KOPT-K1 (cell line): Measurements from ENCODE around the gene PRDM10.
"Not testable (repeated sequence)": the region's sequence is repeated elsewhere in the genome, so short reads cannot be mapped to it uniquely, and the experiment has no call there.

ENCODE experiments used
- H3K27ac ChIP-seq: fragments of 200-600 bp; sonication (generic); 2 replicates; pipeline ENCODE4 v1.5.1; 2016; ENCODE audit warnings: antibody characterized with exemption, mild to moderate bottlenecking, low read depth, low read length; ENCODE audit not compliant: poor library complexity, severe bottlenecking
- H3K36me3 ChIP-seq: fragments of 200-600 bp; sonication (generic); 2 replicates; pipeline ENCODE4 v1.5.1; 2017; ENCODE audit warnings: antibody characterized with exemption, mild to moderate bottlenecking, low read length, moderate library complexity; ENCODE audit not compliant: insufficient read depth
- H3K9me3 ChIP-seq: fragments of 200-600 bp; sonication (generic); 2 replicates; pipeline ENCODE4 v1.5.1; 2017; ENCODE audit warnings: antibody characterized with exemption, low read length, mild to moderate bottlenecking; ENCODE audit not compliant: insufficient read depth, poor library complexity, severe bottlenecking

Gene PRDM10

GRCh38 chr11:130029137-130029536 lies 26.5 kb upstream of the PRDM10 start:
- Histone ChIP-seq H3K9me3 (no peaks in the 10 kb centered on the region), H3K27ac (no peak overlapping the region), H3K36me3 (no peaks in the 10 kb centered on the region)

- no peaks in the 10 kb centered on the region for H3K36me3 ChIP-seq
- H3K9me3 ChIP-seq: no peaks in the 10 kb centered on the region
- no peak overlapping the region for H3K27ac ChIP-seq
These were observed 22.7 kb upstream of the PRDM10 start for GRCh38 chr11:130025371-130025770.

GRCh38 chr11:130024361-130024760 lies 21.7 kb upstream of the PRDM10 start:
- Histone ChIP-seq H3K36me3 (no peaks in the 10 kb centered on the region), H3K9me3 (no peaks in the 10 kb centered on the region), H3K27ac (no peak overlapping the region)

GRCh38 chr11:130023204-130023603 lies 20.6 kb upstream of the PRDM10 start:
- H3K27ac ChIP-seq: no peak overlapping the region
- H3K36me3 ChIP-seq: no peaks in the 10 kb centered on the region
- H3K9me3 ChIP-seq: no peaks in the 10 kb centered on the region

GRCh38 chr11:130022799-130023198 lies 20.2 kb upstream of the PRDM10 start:
- Histone ChIP-seq H3K36me3 (no peaks in the 10 kb centered on the region), H3K27ac (no peak overlapping the region), H3K9me3 (no peaks in the 10 kb centered on the region)

GRCh38 chr11:130021606-130022005 lies 19.0 kb upstream of the PRDM10 start:
- H3K9me3 ChIP-seq, H3K27ac ChIP-seq, H3K36me3 ChIP-seq: not testable (repeated sequence)

GRCh38 chr11:130020323-130020722 lies 17.7 kb upstream of the PRDM10 start:
- no peak overlapping the region for H3K27ac ChIP-seq
- H3K9me3 ChIP-seq: peaks cover 7% of the 10 kb centered on the region
- H3K36me3 ChIP-seq: no peaks in the 10 kb centered on the region

GRCh38 chr11:130015846-130016245 lies 13.2 kb upstream of the PRDM10 start:
- not testable (repeated sequence) for H3K27ac ChIP-seq, H3K9me3 ChIP-seq, H3K36me3 ChIP-seq

GRCh38 chr11:130008326-130008725 lies 5.7 kb upstream of the PRDM10 start:
- no peaks in the 10 kb centered on the region for H3K36me3 ChIP-seq
- H3K9me3 ChIP-seq: no peaks in the 10 kb centered on the region
- no peak overlapping the region for H3K27ac ChIP-seq

GRCh38 chr11:130006929-130007328 lies 4.3 kb upstream of the PRDM10 start:
- no peak overlapping the region for H3K27ac ChIP-seq
- H3K9me3 ChIP-seq: no peaks in the 10 kb centered on the region
- H3K36me3 ChIP-seq: no peaks in the 10 kb centered on the region

- no peaks in the 10 kb centered on the region for H3K9me3 ChIP-seq
- H3K36me3 ChIP-seq: no peaks in the 10 kb centered on the region
- H3K27ac ChIP-seq: peak overlapping the region; percentile 91
These were observed 1.0 kb upstream of the PRDM10 start for GRCh38 chr11:130003717-130004001.

- Histone ChIP-seq H3K9me3 (no peaks in the 10 kb centered on the region), H3K36me3 (no peaks in the 10 kb centered on the region), H3K27ac (peak overlapping the region; percentile 91)
These were observed 446 bp upstream of the PRDM10 start for GRCh38 chr11:130002846-130003716.

GRCh38 chr11:130001461-130002351 lies 929 bp downstream of the PRDM10 start:
- Histone ChIP-seq H3K36me3 (0 out of 2 replicates have a peak, but pooled peaks cover 7% of the 10 kb centered on the region), H3K9me3 (no peaks in the 10 kb centered on the region), H3K27ac (peak overlapping the region; percentile 91)

- 0 out of 2 replicates have a peak, but pooled peaks cover 15% of the 10 kb centered on the region for H3K36me3 ChIP-seq
- H3K9me3 ChIP-seq: no peaks in the 10 kb centered on the region
- peak overlapping the region; percentile 91 for H3K27ac ChIP-seq
These were observed 2.0 kb downstream of the PRDM10 start for GRCh38 chr11:130000552-130001176.

- Histone ChIP-seq H3K9me3 (no peaks in the 10 kb centered on the region), H3K36me3 (0 out of 2 replicates have a peak, but pooled peaks cover 15% of the 10 kb centered on the region), H3K27ac (no peak overlapping the region)
These were observed 3.2 kb downstream of the PRDM10 start for GRCh38 chr11:129999407-129999806.
